Stomach (tissue), 4 donors: ENCODE measurements around the gene TTLL3.

Experiments
- POLR2A ChIP-seq, 4 donors: fragments of 450-650 bp; IDR thresholded peaks; one replicate each; pipeline ENCODE4 v1.6.1; 2016; ENCODE audit warnings: antibody characterized with exemption in 4 of 4, control low read depth in 2 of 4, mild to moderate bottlenecking in 1 of 4, moderate library complexity in 1 of 4
- TF ChIP-seq, protein P1 (sequence below), 7 experiments: fragments of 450-650 bp in 4 of 7; fragments of 200-600 bp in 3 of 7; sonication (generic) in 3 of 7; IDR thresholded peaks; one replicate each; pipeline ENCODE4 v1.5.1; 2016 to 2019; ENCODE audit warnings: antibody characterized with exemption in 7 of 7, control low read depth in 2 of 7, mild to moderate bottlenecking in 1 of 7

DNA sequence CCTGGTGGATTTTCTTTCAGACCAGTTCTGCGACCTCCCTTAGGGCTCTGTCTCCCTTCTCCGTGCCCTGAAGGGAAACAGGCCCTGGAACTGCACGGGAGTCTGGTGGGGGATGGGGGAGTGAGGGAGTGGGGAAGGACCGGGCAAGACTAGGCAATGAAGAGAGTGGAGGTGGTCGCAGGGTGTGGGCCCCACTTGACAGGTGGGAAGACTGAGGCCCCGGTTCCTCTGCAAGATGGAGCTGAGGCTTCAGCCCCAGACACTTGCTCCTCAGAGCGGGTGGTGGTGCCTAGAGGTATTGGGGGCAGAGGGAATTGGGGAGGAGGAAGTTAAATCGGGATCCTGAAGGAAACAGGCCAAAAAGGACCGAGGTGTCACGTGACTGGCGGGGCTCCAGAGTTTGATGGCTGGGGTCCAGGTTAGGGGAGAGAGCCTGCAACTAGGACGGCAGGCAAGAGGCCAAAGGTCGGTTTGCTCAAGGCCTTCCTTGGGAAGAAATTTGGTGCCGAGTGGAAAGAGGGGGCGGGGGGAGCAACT lies 39.7 kb upstream of the TTLL3 start:
- no peak for TF ChIP-seq POLR2A (IDR thresholded peaks at IDR 0.05)
- TF ChIP-seq, protein P1, sequence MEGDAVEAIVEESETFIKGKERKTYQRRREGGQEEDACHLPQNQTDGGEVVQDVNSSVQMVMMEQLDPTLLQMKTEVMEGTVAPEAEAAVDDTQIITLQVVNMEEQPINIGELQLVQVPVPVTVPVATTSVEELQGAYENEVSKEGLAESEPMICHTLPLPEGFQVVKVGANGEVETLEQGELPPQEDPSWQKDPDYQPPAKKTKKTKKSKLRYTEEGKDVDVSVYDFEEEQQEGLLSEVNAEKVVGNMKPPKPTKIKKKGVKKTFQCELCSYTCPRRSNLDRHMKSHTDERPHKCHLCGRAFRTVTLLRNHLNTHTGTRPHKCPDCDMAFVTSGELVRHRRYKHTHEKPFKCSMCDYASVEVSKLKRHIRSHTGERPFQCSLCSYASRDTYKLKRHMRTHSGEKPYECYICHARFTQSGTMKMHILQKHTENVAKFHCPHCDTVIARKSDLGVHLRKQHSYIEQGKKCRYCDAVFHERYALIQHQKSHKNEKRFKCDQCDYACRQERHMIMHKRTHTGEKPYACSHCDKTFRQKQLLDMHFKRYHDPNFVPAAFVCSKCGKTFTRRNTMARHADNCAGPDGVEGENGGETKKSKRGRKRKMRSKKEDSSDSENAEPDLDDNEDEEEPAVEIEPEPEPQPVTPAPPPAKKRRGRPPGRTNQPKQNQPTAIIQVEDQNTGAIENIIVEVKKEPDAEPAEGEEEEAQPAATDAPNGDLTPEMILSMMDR (IDR thresholded peaks at IDR 0.05): no peak
